Prostate gland (tissue), 2 donors: ENCODE measurements around the gene PXN.

Experiments used
- CTCF ChIP-seq, 4 experiments: fragments of 200-600 bp in 2 of 4; fragments of 450-650 bp in 2 of 4; sonication (generic) in 2 of 4; IDR thresholded peaks; 1 replicate in 3 of 4; 2 replicates in 1 of 4; pipeline ENCODE4 v1.5.1; 2016 to 2019; ENCODE audit warnings: antibody characterized with exemption in 4 of 4, mild to moderate bottlenecking in 2 of 4, moderate library complexity in 2 of 4
- POLR2A ChIP-seq: fragments of 450-650 bp; IDR thresholded peaks from one replicate; pipeline ENCODE4 v1.6.1; 2016; ENCODE audit warnings: antibody characterized with exemption, mild to moderate bottlenecking
- POLR2AphosphoS5 ChIP-seq: sonication (generic); formaldehyde crosslinking; IDR thresholded peaks from one replicate; pipeline ENCODE4 v1.6.1; 2017; ENCODE audit warnings: antibody characterized with exemption

- no peak for TF ChIP-seq POLR2A
- no peak for TF ChIP-seq CTCF (IDR thresholded peaks at IDR 0.05)
- no peak for TF ChIP-seq POLR2AphosphoS5
These were observed 103.7 kb downstream of the PXN start for GRCh38 chr12:120161852-120162251.
